GM19035 (cell line): ENCODE measurements around the gene ZSCAN22.
A peak's percentile ranks its signal among the peaks of the same experiment; 100 is the strongest.
"Not testable (repeated sequence)": the region's sequence is repeated elsewhere in the genome, so short reads cannot be mapped to it uniquely, and the experiment has no call there.

Experiments used
- ATAC-seq: cut with Tn5 transposase; IDR thresholded peaks from one replicate; pipeline ENCODE4 v1.9.1; 2021; ENCODE audit not compliant: unreplicated experiment

ZSCAN22 gene

GRCh38 chr19:58326914-58327726 is at the start of gene ZSCAN22:
Gene ZSCAN22, plus strand, starts transcription at chr19:58326994. Its CDS starts 7,809 bp downstream, at chr19:58334803.
- peak; percentile 84 for ATAC-seq

GRCh38 chr19:58277197-58277596 is 49.6 kb upstream of the ZSCAN22 start:
- no peak for ATAC-seq

- ATAC-seq, result no peak
Observed at GRCh38 chr19:58277748-58278540, 48.9 kb upstream of the ZSCAN22 start.

GRCh38 chr19:58278541-58279041 is 48.2 kb upstream of the ZSCAN22 start, which contains the start of gene ZNF8:
Gene ZNF8, plus strand, starts transcription at chr19:58278955. Its CDS starts 127 bp downstream, at chr19:58279082.
- peak; percentile 97 for ATAC-seq

GRCh38 chr19:58279042-58279924 is 47.5 kb upstream of the ZSCAN22 start:
- peak; percentile 26 for ATAC-seq

- no peak for ATAC-seq
Observed at GRCh38 chr19:58279925-58280316, 46.9 kb upstream of the ZSCAN22 start.

- ATAC-seq, result no peak
Observed at GRCh38 chr19:58284199-58284598, 42.6 kb upstream of the ZSCAN22 start.

GRCh38 chr19:58291943-58292342 is 34.9 kb upstream of the ZSCAN22 start:
- no peak for ATAC-seq

GRCh38 chr19:58294743-58295374 is 31.9 kb upstream of the ZSCAN22 start:
- no peak for ATAC-seq

- ATAC-seq, result no peak
Observed at GRCh38 chr19:58296104-58296503, 30.7 kb upstream of the ZSCAN22 start.

- ATAC-seq, result no peak
Observed at GRCh38 chr19:58300620-58301019, 26.2 kb upstream of the ZSCAN22 start.

- no peak for ATAC-seq
Observed at GRCh38 chr19:58304255-58304654, 22.5 kb upstream of the ZSCAN22 start.

- ATAC-seq, result peak; percentile 16
Observed at GRCh38 chr19:58304748-58305064, 22.1 kb upstream of the ZSCAN22 start.

GRCh38 chr19:58305065-58305931 is 21.5 kb upstream of the ZSCAN22 start, which contains the start of gene ERVK3-1:
Gene ERVK3-1, plus strand, starts transcription at chr19:58305377. Its CDS starts 6,792 bp downstream, at chr19:58312169.
- peak; percentile 96 for ATAC-seq

GRCh38 chr19:58305932-58306323 is 20.9 kb upstream of the ZSCAN22 start:
- no peak for ATAC-seq

- no peak for ATAC-seq
Observed at GRCh38 chr19:58307736-58308135, 19.1 kb upstream of the ZSCAN22 start.

- ATAC-seq, result not testable (repeated sequence)
Observed at GRCh38 chr19:58310685-58311084, 16.1 kb upstream of the ZSCAN22 start.

GRCh38 chr19:58311345-58311865 is 15.4 kb upstream of the ZSCAN22 start:
- no peak for ATAC-seq

- no peak for ATAC-seq
Observed at GRCh38 chr19:58315580-58315979, 11.2 kb upstream of the ZSCAN22 start.
